Liver (tissue), 9 donors: Measurements from ENCODE around the gene CCL5. TPM values are rescaled to one million over a fixed set of nuclear protein-coding genes. Genes with fewer than 3 reads are reported as not detected.

Experiments used
- DNase-seq: peaks from one replicate; pipeline ENCODE4 v3.0.0-alpha.2; 2017; ENCODE audit warnings: low spot score
- H3K27ac ChIP-seq, 2 donors: one replicate each; pipeline ENCODE4 v1.7.0; 2013; ENCODE audit warnings: inconsistent platforms in 2 of 2, low read length in 2 of 2, control low read depth in 1 of 2, low read depth in 1 of 2, mild to moderate bottlenecking in 1 of 2
- H3K27me3 ChIP-seq, 4 donors: one replicate each; pipeline versions ENCODE4 v1.6.1 to v1.7.0; 2013; ENCODE audit warnings: low read length in 3 of 4, inconsistent platforms in 1 of 4, mild to moderate bottlenecking in 1 of 4, moderate library complexity in 1 of 4; ENCODE audit not compliant: control insufficient read depth in 4 of 4, insufficient read depth in 4 of 4
- H3K36me3 ChIP-seq, 4 donors: one replicate each; pipeline versions ENCODE4 v1.6.1 to v1.7.0; 2013; ENCODE audit warnings: low read length in 3 of 4, mild to moderate bottlenecking in 3 of 4, low read depth in 1 of 4, moderate library complexity in 1 of 4; ENCODE audit not compliant: control insufficient read depth in 4 of 4, insufficient read depth in 3 of 4
- H3K4me1 ChIP-seq, 4 donors: one replicate each; pipeline versions ENCODE4 v1.6.1 to v1.7.0; 2013; ENCODE audit warnings: low read length in 3 of 4, mild to moderate bottlenecking in 3 of 4, moderate library complexity in 1 of 4; ENCODE audit not compliant: control insufficient read depth in 4 of 4, insufficient read depth in 4 of 4
- H3K4me3 ChIP-seq, 3 donors: one replicate each; pipeline versions ENCODE4 v1.6.1 to v1.7.0; 2013; ENCODE audit warnings: low read length in 3 of 3, control low read depth in 1 of 3, low read depth in 1 of 3, mild to moderate bottlenecking in 1 of 3
- H3K9ac ChIP-seq, 2 donors: one replicate each; pipeline ENCODE4 v1.7.0; 2013; ENCODE audit warnings: low read length in 2 of 2, mild to moderate bottlenecking in 2 of 2, moderate library complexity in 2 of 2, control low read depth in 1 of 2, low read depth in 1 of 2
- H3K9me3 ChIP-seq, 4 donors: one replicate each; pipeline versions ENCODE4 v1.6.1 to v1.7.0; 2013; ENCODE audit warnings: low read length in 3 of 4; ENCODE audit not compliant: control insufficient read depth in 4 of 4
- CTCF ChIP-seq: fragments of 150-350 bp; IDR thresholded peaks from 2 replicates; pipeline ENCODE4 v1.5.1; 2017; ENCODE audit warnings: improper control_type of control experiment, low read depth, low read length; ENCODE audit not compliant: missing input control
- EGR1 ChIP-seq, 2 donors: IDR thresholded peaks; 2 replicates each; pipeline ENCODE4 v1.6.1; 2016 to 2018; ENCODE audit warnings: antibody characterized with exemption in 2 of 2, low read depth in 2 of 2
- FOXA1 ChIP-seq: IDR thresholded peaks from 2 replicates; pipeline ENCODE4 v1.6.1; 2016; ENCODE audit warnings: antibody characterized with exemption
- FOXA2 ChIP-seq: IDR thresholded peaks from 2 replicates; pipeline ENCODE4 v1.6.1; 2016; ENCODE audit warnings: antibody characterized with exemption
- GABPA ChIP-seq, 2 donors: IDR thresholded peaks in 1 of 2; conservative IDR thresholded peaks in 1 of 2; 2 replicates each; pipeline ENCODE4 v1.6.1; 2016; ENCODE audit warnings: antibody characterized with exemption in 2 of 2, mild to moderate bottlenecking in 1 of 2, moderate library complexity in 1 of 2
- HNF4A ChIP-seq, 2 donors: conservative IDR thresholded peaks; 2 replicates each; pipeline ENCODE4 v1.6.1; 2016; ENCODE audit warnings: antibody characterized with exemption in 2 of 2, mild to moderate bottlenecking in 2 of 2
- HNF4G ChIP-seq: IDR thresholded peaks from 2 replicates; pipeline ENCODE4 v1.6.1; 2016; ENCODE audit warnings: antibody characterized with exemption
- JUND ChIP-seq, 2 donors: IDR thresholded peaks; 2 replicates each; pipeline ENCODE4 v1.6.1; 2016; ENCODE audit warnings: antibody characterized with exemption in 2 of 2
- MAX ChIP-seq: IDR thresholded peaks from 2 replicates; pipeline ENCODE4 v1.6.1; 2016; ENCODE audit warnings: antibody characterized with exemption
- NR2F2 ChIP-seq: IDR thresholded peaks from 2 replicates; pipeline ENCODE4 v1.6.1; 2016; ENCODE audit warnings: antibody characterized with exemption
- RAD21 ChIP-seq, 2 donors: IDR thresholded peaks; 2 replicates each; pipeline ENCODE4 v1.6.1; 2016; ENCODE audit warnings: antibody characterized with exemption in 2 of 2, mild to moderate bottlenecking in 2 of 2
- REST ChIP-seq: IDR thresholded peaks from 2 replicates; pipeline ENCODE4 v1.6.1; 2016; ENCODE audit warnings: antibody characterized with exemption, mild to moderate bottlenecking
- RXRA ChIP-seq, 2 donors: IDR thresholded peaks; 2 replicates each; pipeline ENCODE4 v1.6.1; 2017 to 2018; ENCODE audit warnings: antibody characterized with exemption in 2 of 2, mild to moderate bottlenecking in 1 of 2
- SP1 ChIP-seq: IDR thresholded peaks from 2 replicates; pipeline ENCODE4 v1.6.1; 2018; ENCODE audit warnings: antibody characterized with exemption, mild to moderate bottlenecking
- YY1 ChIP-seq: IDR thresholded peaks from 2 replicates; pipeline ENCODE4 v1.6.1; 2016; ENCODE audit warnings: antibody characterized with exemption, mild to moderate bottlenecking
- WGBS: extraction: QIAGEN DNeasy Blood & Tissue Kit; methylation state at CpG from one replicate; pipeline ENCODE4 v1.1.7; 2013; 5-methylcytosine and 5-hydroxymethylcytosine counted together
- polyA plus RNA-seq, 2 donors: library from polyadenylated mRNA; stranded (reverse) in 1 of 2; unstranded in 1 of 2; fragments of 200-250 nt in 1 of 2; fragments of >200 nt in 1 of 2; fragmentation: Nextera tagmentation in 1 of 2; extraction: Ambion mirVana in 1 of 2; gene quantifications; one replicate each; pipeline versions ENCODE4 v1.2.1 to v1.2.3, GENCODE V29; 2013 to 2015
- total RNA-seq, 2 donors: library from RNA; depleted of rRNA; stranded (reverse); fragments of >200 nt; gene quantifications; one replicate each; pipeline ENCODE4 v1.2.3, GENCODE V29; 2014
- TF ChIP-seq, protein P1 (sequence below): IDR thresholded peaks from 2 replicates; pipeline ENCODE4 v1.6.1; 2016; ENCODE audit warnings: antibody characterized with exemption
- TF ChIP-seq, protein P2 (sequence below): IDR thresholded peaks from 2 replicates; pipeline ENCODE4 v1.6.1; 2016; ENCODE audit warnings: antibody characterized with exemption
- donor health status: healthy.
- donor health status: healthy.
- donor health status: healthy.
- donor health status: healthy.
- donor health status: healthy.

Gene CCL5
- total and polyA plus RNA-seq, 4 donors = 1.7 to 4.7 (median 2.5) TPM

- Histone ChIP-seq H3K36me3 (no peaks in the 10 kb centered on the region), H3K4me1 (no peaks in the 10 kb centered on the region), H3K4me3 (no peak overlapping the region), H3K27ac (no peak overlapping the region), H3K27me3 (no peaks in the 10 kb centered on the region), H3K9me3 (no peaks in the 10 kb centered on the region), H3K9ac (no peak overlapping the region)
- DNase-seq = no peak
- TF ChIP-seq GABPA (IDR thresholded peaks at IDR 0.05 in 1 of 2, conservative IDR thresholded peaks at IDR 0.05 in 1 of 2) = no peak
- TF ChIP-seq FOXA2 = no peak
- TF ChIP-seq NR2F2 = no peak
- no peak for TF ChIP-seq CTCF
- TF ChIP-seq MAX = no peak
- TF ChIP-seq RXRA (IDR thresholded peaks at IDR 0.05) = no peak
- TF ChIP-seq, protein P1, sequence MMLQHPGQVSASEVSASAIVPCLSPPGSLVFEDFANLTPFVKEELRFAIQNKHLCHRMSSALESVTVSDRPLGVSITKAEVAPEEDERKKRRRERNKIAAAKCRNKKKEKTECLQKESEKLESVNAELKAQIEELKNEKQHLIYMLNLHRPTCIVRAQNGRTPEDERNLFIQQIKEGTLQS = no peak
- no peak for TF ChIP-seq SP1
- no peak for TF ChIP-seq HNF4G
- no peak for TF ChIP-seq REST
- no peak for TF ChIP-seq RAD21 (IDR thresholded peaks at IDR 0.05)
- TF ChIP-seq EGR1 (IDR thresholded peaks at IDR 0.05; ENCODE audit: low read depth in 2 of 2) = no peak
- TF ChIP-seq JUND (IDR thresholded peaks at IDR 0.05) = no peak
- TF ChIP-seq HNF4A (conservative IDR thresholded peaks at IDR 0.05) = no peak
- no peak for TF ChIP-seq YY1
- no peak for TF ChIP-seq FOXA1
These were observed 2.7 kb downstream of the CCL5 start for GRCh38 chr17:35877345-35878029.

DNA sequence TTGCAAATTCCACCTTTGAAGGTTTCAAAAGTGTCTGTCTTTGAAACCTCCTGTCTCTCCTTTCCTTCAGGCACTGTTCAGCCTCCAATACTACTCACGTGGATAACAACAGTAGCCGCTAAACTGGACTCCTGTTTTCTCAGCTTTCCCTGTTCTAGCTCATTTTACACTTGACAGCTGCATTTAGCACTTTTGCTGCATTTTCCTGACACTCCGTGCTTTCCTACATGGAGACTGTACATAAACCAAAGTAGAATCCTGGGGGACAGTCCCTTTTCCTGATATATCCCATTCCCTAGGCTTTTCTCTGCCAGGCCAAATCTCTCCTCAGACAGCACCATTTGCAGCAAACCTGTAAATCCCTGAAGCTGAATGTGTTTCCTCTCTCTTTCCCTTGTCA, 3.6 kb downstream of the CCL5 start:
- H3K36me3 ChIP-seq = no peaks in the 10 kb centered on the region
- WGBS = 88% methylated on average over 3 of the region's 3 CpGs
- no peaks in the 10 kb centered on the region for H3K4me1 ChIP-seq
- no peak for DNase-seq
- no peaks in the 10 kb centered on the region for H3K27me3 ChIP-seq
- H3K9ac ChIP-seq = no peak overlapping the region
- no peaks in the 10 kb centered on the region for H3K9me3 ChIP-seq
- H3K4me3 ChIP-seq = no peak overlapping the region
- H3K27ac ChIP-seq = no peak overlapping the region
- TF ChIP-seq RAD21 (IDR thresholded peaks at IDR 0.05) (no peak), REST (no peak), FOXA2 (no peak), HNF4G (no peak), NR2F2 (no peak), YY1 (no peak), FOXA1 (no peak), JUND (IDR thresholded peaks at IDR 0.05) (no peak), HNF4A (conservative IDR thresholded peaks at IDR 0.05) (no peak), CTCF (no peak), GABPA (IDR thresholded peaks at IDR 0.05 in 1 of 2, conservative IDR thresholded peaks at IDR 0.05 in 1 of 2) (no peak)
- TF ChIP-seq, protein P2, sequence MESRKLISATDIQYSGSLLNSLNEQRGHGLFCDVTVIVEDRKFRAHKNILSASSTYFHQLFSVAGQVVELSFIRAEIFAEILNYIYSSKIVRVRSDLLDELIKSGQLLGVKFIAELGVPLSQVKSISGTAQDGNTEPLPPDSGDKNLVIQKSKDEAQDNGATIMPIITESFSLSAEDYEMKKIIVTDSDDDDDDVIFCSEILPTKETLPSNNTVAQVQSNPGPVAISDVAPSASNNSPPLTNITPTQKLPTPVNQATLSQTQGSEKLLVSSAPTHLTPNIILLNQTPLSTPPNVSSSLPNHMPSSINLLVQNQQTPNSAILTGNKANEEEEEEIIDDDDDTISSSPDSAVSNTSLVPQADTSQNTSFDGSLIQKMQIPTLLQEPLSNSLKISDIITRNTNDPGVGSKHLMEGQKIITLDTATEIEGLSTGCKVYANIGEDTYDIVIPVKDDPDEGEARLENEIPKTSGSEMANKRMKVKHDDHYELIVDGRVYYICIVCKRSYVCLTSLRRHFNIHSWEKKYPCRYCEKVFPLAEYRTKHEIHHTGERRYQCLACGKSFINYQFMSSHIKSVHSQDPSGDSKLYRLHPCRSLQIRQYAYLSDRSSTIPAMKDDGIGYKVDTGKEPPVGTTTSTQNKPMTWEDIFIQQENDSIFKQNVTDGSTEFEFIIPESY = no peak
